HG02588 (cell line): ENCODE measurements around the gene OAF.
"Not testable (repeated sequence)": the region's sequence is repeated elsewhere in the genome, so short reads cannot be mapped to it uniquely, and the experiment has no call there.

Source experiments
- ATAC-seq: cut with Tn5 transposase; IDR thresholded peaks from one replicate; pipeline ENCODE4 v1.9.1; 2021; ENCODE audit warnings: mild to moderate bottlenecking, moderate library complexity; ENCODE audit not compliant: unreplicated experiment

The OAF gene

DNA sequence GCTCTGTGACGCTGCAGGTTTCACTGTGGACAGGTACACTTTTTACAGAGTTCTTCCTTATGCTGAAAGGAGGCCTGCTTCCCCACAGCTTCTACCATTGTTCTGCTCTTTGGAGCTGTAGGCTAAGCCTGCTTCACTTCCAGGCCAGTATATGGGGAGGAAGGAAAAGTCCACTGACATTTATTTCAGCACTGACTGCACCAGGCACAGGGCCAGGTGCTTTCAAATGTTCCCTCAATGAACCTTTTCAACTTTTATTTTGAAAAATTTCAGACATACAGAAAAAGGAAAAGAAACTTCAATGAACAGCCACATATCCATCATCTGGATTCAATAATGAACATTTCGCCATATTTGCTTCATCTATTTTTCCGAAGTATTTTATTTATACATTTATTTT is 51.1 kb downstream of the OAF start:
- ATAC-seq: no peak

DNA sequence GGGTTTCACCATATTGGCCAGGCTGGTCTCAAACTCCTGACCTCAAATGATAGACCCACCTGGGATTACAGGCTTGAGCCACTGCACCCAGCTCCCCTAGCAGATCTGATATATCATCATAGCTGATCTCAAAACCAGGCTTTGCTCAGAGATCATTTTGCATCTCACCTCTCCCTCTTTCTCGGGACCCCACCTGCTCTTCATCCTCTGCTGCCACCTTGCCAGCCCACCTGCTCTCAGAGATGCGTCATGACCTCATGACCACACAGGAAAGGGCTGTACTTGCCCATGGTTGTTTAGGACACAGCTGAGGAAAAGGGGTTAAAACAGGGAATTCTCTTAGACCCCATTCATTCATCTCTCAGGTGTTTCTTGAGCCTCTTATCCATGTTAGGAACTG is 56.5 kb downstream of the OAF start:
- ATAC-seq: no peak

DNA sequence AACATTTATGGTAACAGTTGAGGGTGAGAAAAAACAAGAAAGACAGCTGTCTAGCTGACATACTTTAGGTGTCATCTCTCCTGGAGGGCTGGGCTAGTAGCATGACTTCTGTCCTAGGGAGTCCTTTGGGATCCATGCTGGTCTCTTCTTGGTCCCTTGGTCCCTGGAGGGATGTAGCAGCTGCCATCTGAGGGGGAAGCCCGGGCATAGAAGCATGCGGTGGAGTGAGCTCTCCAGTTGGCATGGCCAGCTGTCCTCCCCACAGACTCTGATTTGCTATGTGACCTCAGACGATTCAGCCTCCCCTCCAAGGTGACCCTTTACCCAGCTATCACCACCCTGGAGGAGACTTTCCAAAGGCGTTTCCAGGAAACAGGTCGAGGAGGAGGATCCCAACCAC is 57.9 kb downstream of the OAF start:
- ATAC-seq: no peak

DNA sequence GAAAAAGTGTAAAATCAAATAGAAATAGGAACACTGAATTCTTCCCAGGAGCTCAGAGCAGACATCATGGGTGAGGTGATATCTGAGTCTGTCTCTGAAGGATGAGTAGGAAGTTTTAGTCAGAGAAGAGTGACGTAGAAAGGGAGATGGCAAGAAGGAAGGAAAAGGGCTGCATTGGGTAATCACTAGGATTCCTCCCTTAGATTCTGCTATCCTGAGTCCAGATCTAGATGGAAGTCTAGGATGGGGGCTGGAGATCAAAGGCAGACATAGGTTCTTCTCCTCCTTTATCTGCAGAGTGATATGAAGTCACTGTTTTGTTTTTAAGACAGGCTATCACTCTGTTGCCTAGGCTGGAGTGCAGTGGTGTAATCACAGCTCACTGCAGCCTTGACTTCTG is 59.6 kb downstream of the OAF start:
- no peak for ATAC-seq

DNA sequence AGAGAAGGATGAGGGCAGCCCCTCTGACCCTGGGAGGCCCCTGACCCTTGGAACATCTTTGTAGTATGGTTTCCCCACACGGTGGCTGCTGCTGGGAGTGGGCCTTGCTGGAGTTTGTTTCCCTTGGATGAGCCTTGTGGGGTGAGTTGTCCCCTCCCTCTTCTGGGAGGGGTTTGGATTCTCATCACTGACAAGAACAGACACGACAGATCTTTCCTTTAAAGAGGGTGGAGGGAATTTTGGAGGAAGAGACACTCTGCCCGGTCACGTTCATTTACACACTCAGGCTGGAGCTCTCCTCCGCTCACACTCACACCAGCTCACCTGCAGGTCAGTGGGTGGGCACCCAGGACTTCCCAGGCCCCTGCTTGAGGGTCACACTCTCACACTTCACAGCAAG is 60.8 kb downstream of the OAF start:
- no peak for ATAC-seq

DNA sequence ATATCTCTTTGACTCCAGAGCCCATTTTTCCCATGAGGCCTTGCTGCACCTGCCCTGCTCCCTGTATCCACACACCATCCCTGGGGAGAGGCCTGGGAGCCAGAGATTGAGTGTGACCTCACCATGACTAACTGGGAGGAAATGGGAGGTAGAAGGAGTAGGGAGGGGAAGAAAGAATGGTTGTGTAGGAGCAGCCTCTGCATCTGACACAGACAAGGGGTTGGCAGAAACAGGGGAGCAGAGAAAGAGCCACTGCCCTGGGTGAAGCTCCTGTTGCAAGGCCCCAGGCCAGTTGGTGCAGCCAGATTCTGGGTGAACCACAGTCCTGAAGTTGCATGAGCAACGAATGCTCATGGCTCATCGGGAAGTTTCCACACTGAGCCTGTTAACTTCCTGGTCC is 61.5 kb downstream of the OAF start:
- ATAC-seq: no peak

DNA sequence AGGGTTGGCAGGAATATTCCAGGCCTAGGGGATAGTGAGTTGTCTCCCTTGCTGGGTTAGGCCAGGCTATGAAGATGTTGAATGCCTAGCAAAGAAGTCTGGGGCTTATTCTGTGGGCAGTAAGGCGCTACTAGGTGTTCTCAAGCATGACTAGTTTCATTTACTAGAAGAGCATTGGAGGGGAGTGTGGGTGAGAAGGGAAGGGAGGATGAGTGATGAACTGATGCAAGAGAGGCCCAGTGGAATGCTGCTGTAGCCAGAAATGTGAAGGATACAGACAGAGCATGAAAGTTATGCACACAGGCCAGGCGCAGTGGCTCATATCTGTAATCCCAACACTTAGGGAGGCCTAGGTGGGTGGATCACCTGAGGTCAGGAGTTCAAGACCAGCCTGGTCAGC is 62.6 kb downstream of the OAF start:
- ATAC-seq: no peak

DNA sequence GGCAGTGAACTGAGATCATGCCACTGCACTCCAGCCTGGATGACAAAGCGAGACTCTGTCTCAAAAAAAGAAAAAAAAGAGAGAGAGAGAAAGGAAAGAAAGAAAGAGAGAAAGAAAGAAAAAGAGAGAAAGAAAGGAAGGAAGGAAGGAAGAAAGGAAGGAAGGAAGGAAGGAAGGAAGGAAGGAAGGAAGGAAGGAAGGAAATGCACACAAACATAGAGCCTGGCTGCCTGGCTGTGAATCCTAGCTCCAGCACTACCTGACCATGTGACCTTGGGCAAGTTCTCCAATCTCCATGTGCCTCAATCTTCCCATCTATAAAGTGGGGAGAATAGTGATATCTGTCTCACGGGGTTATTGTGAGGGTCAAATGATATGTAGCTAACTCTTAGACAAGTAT is 63.1 kb downstream of the OAF start:
- ATAC-seq: not testable (repeated sequence)

DNA sequence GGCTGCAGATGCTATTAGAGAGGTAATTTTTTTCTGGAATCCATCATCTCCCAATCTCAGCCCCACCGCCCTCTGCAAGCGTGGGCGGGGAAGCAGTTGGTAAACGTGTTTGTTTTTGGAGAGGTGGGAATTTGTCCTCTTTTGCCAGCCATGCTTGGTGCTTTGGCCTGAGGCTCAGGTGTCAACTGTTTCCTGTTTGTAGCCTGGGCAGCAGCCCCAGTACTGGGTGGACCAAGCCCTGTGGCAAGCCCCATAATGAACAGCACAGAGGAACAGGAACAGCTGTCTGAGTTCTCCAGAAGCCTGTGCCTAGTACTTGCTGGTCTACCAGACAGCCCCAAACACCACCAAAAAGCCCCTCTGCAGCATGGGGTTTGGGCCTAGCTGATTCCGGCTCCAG is 68.7 kb downstream of the OAF start:
- ATAC-seq: no peak
